Activated CD4-positive, alpha-beta T cell treated with anti-CD3 and anti-CD28 coated beads, Interleukin-2, amount 50 U/mL, for 16 hours (primary cell): ENCODE measurements around the gene NR1H3.

Experiments
- DNase-seq: peaks from one replicate; pipeline ENCODE4 v3.0.0-alpha.2; 2020

NR1H3 gene

GRCh38 chr11:47244448-47245350 lies 13.1 kb upstream of the NR1H3 start:
- DNase-seq = no peak

- no peak for DNase-seq
Observed at GRCh38 chr11:47245611-47246357, 12.0 kb upstream of the NR1H3 start.

GRCh38 chr11:47247502-47247901 lies 10.3 kb upstream of the NR1H3 start:
- DNase-seq = no peak

GRCh38 chr11:47248304-47248663 lies 9.5 kb upstream of the NR1H3 start:
- no peak for DNase-seq

- DNase-seq = peak; percentile 93
Observed at GRCh38 chr11:47248664-47249377, 9.0 kb upstream of the NR1H3 start, which contains the start of gene ACP2. ACP2 (minus strand) TSS chr11:47248814; CDS start chr11:47248789, 25 bp downstream.

- DNase-seq = no peak
Observed at GRCh38 chr11:47249378-47249715, 8.4 kb upstream of the NR1H3 start.

- DNase-seq = no peak
Observed at GRCh38 chr11:47251751-47252150, 6.0 kb upstream of the NR1H3 start.

- DNase-seq = no peak
Observed at GRCh38 chr11:47253660-47254059, 4.1 kb upstream of the NR1H3 start.

- no peak for DNase-seq
Observed at GRCh38 chr11:47254386-47254785, 3.4 kb upstream of the NR1H3 start.

GRCh38 chr11:47256374-47256773 lies 1.4 kb upstream of the NR1H3 start:
- DNase-seq = no peak

GRCh38 chr11:47257177-47257516 lies 649 bp upstream of the NR1H3 start:
- no peak for DNase-seq

- DNase-seq = no peak
Observed at GRCh38 chr11:47258317-47258902, 614 bp downstream of the NR1H3 start.

GRCh38 chr11:47259232-47259977 lies 1.6 kb downstream of the NR1H3 start:
- DNase-seq = peak; percentile 33

GRCh38 chr11:47260366-47260765 lies 2.6 kb downstream of the NR1H3 start:
- DNase-seq = no peak

GRCh38 chr11:47261291-47261800 lies 3.5 kb downstream of the NR1H3 start:
- DNase-seq = no peak

- no peak for DNase-seq
Observed at GRCh38 chr11:47264119-47264518, 6.3 kb downstream of the NR1H3 start.

GRCh38 chr11:47264521-47264920 lies 6.7 kb downstream of the NR1H3 start:
- no peak for DNase-seq

GRCh38 chr11:47267876-47268275 lies 10.1 kb downstream of the NR1H3 start:
- no peak for DNase-seq

- no peak for DNase-seq
Observed at GRCh38 chr11:47268448-47269001, 10.7 kb downstream of the NR1H3 start.

GRCh38 chr11:47269002-47269828 lies 11.4 kb downstream of the NR1H3 start:
- DNase-seq = peak; percentile 91

- DNase-seq = peak; percentile 90
Observed at GRCh38 chr11:47269829-47270305, 12.1 kb downstream of the NR1H3 start, which contains the start of gene MADD. MADD (plus strand) TSS chr11:47270133.
